WERI-Rb-1 (cell line): ENCODE data around the gene CCDC85B.
A peak's percentile ranks its signal among the peaks of the same experiment; 100 is the strongest.

Source experiments
- DNase-seq: peaks from one replicate; pipeline ENCODE4 v3.0.0-alpha.2; 2020
- H3K27ac ChIP-seq: fragments of 250-450 bp; sonication (Bioruptor Pico); 2 replicates; pipeline ENCODE4 v1.5.1; 2020; ENCODE audit warnings: mild to moderate bottlenecking, moderate library complexity
- H3K27me3 ChIP-seq: fragments of 250-450 bp; sonication (Bioruptor Pico); 2 replicates; pipeline ENCODE4 v1.5.1; 2021; ENCODE audit warnings: mild to moderate bottlenecking, low read depth, moderate library complexity; ENCODE audit not compliant: insufficient read depth, severe bottlenecking
- H3K36me3 ChIP-seq: fragments of 250-450 bp; sonication (Bioruptor Pico); 2 replicates; pipeline ENCODE4 v1.5.1; 2020; ENCODE audit warnings: mild to moderate bottlenecking, moderate library complexity
- H3K4me3 ChIP-seq: 2 replicates; pipeline ENCODE4 v1.5.1; 2011; ENCODE audit warnings: low read depth, mild to moderate bottlenecking, control low read depth, low read length
- H3K9me3 ChIP-seq: fragments of 250-450 bp; sonication (Bioruptor Pico); 2 replicates; pipeline ENCODE4 v1.5.1; 2021; ENCODE audit warnings: mild to moderate bottlenecking, moderate library complexity; ENCODE audit not compliant: severe bottlenecking
- CTCF ChIP-seq: IDR thresholded peaks from 2 replicates; pipeline ENCODE4 v1.5.1; 2011; ENCODE audit warnings: low read depth, mild to moderate bottlenecking, control low read depth, inconsistent platforms, low read length

Gene CCDC85B

DNA sequence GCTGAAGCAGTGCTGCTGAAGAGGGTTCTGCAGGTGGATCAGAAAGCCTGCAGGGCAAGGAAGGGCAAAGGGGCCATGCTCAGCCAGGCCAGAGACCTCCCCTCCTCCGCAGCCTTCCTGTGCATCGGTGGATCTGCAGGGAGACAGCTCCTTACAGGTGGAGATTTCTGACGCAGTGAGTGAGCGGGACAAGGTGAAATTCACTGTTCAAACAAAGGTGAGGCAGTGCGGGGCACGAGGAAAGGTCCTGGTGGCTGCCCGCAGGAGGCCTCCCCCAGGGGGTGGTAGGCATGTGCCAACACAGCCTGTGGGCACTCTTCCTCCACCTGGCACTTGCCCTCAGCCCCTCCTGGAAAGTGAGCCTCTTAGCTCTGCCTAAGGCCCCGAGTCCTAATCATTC lies 41.1 kb upstream of the CCDC85B start:
- peaks cover 36% of the 10 kb centered on the region for H3K36me3 ChIP-seq
- DNase-seq = peak; percentile 6
- no peak overlapping the region for H3K27ac ChIP-seq
- H3K27me3 ChIP-seq = no peaks in the 10 kb centered on the region
- H3K4me3 ChIP-seq = no peak overlapping the region
- H3K9me3 ChIP-seq = peaks cover 5% of the 10 kb centered on the region
- TF ChIP-seq CTCF = no peak

GRCh38 chr11:65849771-65850216 lies 40.7 kb upstream of the CCDC85B start:
- TF ChIP-seq CTCF = no peak
- Histone ChIP-seq H3K36me3 (peaks cover 40% of the 10 kb centered on the region), H3K9me3 (peaks cover 5% of the 10 kb centered on the region), H3K4me3 (no peak overlapping the region), H3K27ac (no peak overlapping the region), H3K27me3 (no peaks in the 10 kb centered on the region)
- DNase-seq = peak; percentile 10

DNA sequence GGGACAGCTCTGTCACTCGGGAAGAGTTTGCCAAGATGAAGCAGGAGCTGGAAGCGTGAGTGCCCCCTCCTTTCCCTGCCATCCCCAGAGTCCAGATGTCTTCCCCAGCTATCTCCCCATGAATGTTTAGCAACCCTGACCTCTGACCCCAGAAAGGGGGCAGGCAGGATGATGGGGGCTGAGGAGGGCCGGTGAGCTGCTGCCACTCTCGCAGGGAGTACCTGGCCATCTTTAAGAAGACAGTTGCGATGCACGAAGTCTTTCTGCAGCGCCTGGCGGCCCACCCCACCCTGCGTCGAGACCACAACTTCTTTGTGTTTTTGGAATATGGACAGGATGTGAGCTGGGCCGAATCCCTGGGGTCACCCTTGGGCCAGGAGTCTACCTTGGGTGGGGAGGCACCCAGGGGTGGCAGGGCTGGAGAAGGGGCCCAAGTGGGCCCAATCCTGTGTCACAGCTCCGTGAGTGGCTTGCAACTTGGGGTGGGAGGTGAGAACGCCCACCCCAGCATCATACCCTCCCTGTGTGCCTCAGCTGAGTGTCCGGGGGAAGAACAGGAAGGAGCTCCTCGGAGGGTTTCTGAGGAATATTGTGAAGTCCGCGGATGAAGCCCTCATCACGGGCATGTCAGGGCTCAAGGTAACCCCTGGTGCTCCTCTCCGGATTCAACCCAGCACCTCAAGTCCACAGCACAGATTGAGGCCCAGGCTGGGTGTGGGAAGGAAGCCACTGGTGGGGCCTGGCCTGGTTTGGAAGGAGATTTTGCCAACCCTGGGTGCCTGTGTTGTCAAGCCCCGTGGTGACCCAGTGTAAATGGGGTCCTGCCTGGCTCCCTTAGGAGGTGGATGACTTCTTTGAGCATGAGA lies 40.0 kb upstream of the CCDC85B start:
- H3K9me3 ChIP-seq = peaks cover 5% of the 10 kb centered on the region
- peaks cover 46% of the 10 kb centered on the region for H3K36me3 ChIP-seq
- no peak for DNase-seq
- H3K27ac ChIP-seq = no peak overlapping the region
- TF ChIP-seq CTCF = no peak
- H3K4me3 ChIP-seq = no peak overlapping the region
- no peaks in the 10 kb centered on the region for H3K27me3 ChIP-seq

DNA sequence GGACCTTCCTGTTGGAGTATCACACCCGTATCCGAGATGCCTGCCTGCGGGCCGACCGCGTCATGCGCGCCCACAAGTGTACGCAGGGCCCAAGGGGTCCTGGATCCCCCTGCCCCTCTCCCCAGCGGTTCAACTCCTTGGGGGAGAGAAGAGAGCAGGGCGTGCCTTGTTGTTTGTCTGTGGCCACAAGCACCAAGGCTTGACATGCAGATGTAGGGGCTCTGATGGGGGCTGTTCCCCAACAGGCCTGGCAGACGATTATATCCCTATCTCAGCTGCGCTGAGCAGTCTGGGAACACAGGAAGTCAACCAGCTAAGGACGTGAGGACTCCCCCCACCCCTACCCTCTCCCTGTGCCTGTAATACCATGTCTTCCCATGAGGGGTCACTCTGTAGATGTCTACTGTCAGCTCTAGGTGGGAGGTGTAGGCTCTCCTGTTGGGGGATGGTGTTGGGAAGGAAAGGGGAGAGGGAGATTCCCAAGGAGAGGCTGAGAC lies 39.3 kb upstream of the CCDC85B start:
- Histone ChIP-seq H3K9me3 (peaks cover 5% of the 10 kb centered on the region), H3K4me3 (no peak overlapping the region), H3K27me3 (no peaks in the 10 kb centered on the region), H3K36me3 (peaks cover 53% of the 10 kb centered on the region), H3K27ac (no peak overlapping the region)
- TF ChIP-seq CTCF = peak; percentile 59
- peak; percentile 53 for DNase-seq

DNA sequence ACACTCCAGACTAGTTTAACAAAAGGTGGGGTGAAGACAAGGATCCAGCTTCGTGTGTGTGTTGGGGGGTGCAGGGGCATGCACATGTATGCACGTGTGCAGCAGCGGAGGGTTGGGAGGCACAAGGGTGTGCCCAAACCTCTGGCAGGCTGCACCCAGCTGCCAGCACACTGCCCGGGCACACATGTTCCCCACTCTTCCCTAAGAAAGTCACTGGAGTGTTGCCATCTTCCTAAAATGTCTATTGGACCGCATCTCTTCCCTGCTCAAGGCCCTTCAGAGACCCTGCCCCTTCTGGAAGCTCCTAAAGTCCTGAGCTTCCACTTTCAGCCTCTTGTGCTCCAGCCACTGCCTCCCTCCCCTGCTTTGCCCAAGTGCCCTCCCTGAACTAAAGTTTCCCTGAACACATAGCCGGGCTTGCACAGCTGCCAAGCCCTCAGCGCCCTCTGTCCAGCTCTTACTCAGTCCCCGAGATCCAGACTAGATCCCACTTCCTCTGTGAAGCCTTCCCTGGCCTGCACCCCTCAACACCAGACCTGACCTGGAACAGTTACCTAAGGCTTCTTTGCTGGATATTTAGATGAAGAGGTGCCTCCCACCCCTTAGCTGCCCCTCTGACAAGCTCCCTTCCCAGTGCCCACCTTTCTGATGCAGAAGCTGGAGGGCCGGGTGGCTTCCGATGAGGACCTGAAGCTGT lies 38.5 kb upstream of the CCDC85B start:
- no peak for TF ChIP-seq CTCF
- H3K9me3 ChIP-seq = peaks cover 5% of the 10 kb centered on the region
- no peak for DNase-seq
- no peaks in the 10 kb centered on the region for H3K27me3 ChIP-seq
- no peak overlapping the region for H3K4me3 ChIP-seq
- H3K27ac ChIP-seq = no peak overlapping the region
- peaks cover 61% of the 10 kb centered on the region for H3K36me3 ChIP-seq
